ENCODE data around the gene RTKN.
"Not testable (repeated sequence)": the region's sequence is repeated elsewhere in the genome, so short reads cannot be mapped to it uniquely, and the experiment has no call there.

RTKN gene

DNA sequence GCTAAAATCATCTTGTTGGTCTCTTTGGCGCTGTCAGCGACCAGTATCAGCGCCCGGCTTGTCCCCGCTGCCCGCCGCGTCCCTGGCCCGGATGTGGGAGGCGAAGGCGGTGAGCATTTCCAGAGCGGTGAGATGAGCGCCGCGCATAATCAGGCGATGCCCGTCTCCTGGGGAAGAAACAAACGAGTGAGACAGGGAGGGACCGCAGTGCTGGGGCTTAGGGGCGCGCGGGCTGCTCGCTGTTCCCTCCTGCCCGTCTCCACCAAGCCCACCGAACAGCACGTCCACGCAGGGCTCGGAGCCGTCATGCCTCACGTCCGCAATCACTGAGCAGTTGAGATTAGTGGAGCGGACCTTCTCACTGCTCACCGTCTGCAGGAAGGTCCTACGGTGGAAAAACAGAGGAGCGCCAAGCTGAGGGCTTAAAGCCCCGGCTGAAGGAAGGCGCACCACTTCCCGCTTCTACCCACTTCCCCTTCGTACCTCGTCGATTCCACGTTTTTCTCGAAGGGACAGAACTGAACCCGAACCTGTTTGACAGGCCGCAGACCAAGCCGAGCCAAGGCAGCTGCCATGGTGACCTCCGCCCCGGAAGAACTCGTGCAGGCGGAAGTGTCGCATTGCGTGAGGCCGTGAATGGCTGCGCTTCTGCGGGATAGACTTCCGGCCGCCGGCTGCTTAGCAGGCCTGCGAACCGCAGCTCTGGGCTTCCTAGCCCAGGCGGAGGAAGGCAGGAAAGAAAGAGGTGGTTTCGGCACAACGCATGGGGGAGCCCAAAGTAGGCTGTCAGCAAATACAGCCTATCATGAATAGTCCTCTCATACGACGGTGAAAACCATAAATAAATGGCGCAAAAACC lies 30.6 kb upstream of the RTKN start, which contains the start of gene MRPL53:
Gene MRPL53, minus strand, starts transcription at position 595 of the 859 bp plus-strand sequence. Its CDS starts 20 bp downstream, at position 575.
- in situ Hi-C loops (cut with MboI; ENCODE audit: low sequenced_read_pairs): no loop called here
- DNase-seq (ENCODE audit: low spot score in 2 of 2): peak; percentile 89 to 96
- Histone ChIP-seq H3K4me1 (peaks cover 9% of the 10 kb centered on the region; the same call in 1 of the 2 replicates), H3K27me3 (ENCODE audit: low read depth) (no peaks in the 10 kb centered on the region), H3K36me3 (replicated peaks) (peaks cover 19% of the 10 kb centered on the region), H3K4me3 (peak within 1 kb of the TSS; percentile 61), H3K9me3 (no peaks in the 10 kb centered on the region)

DNA sequence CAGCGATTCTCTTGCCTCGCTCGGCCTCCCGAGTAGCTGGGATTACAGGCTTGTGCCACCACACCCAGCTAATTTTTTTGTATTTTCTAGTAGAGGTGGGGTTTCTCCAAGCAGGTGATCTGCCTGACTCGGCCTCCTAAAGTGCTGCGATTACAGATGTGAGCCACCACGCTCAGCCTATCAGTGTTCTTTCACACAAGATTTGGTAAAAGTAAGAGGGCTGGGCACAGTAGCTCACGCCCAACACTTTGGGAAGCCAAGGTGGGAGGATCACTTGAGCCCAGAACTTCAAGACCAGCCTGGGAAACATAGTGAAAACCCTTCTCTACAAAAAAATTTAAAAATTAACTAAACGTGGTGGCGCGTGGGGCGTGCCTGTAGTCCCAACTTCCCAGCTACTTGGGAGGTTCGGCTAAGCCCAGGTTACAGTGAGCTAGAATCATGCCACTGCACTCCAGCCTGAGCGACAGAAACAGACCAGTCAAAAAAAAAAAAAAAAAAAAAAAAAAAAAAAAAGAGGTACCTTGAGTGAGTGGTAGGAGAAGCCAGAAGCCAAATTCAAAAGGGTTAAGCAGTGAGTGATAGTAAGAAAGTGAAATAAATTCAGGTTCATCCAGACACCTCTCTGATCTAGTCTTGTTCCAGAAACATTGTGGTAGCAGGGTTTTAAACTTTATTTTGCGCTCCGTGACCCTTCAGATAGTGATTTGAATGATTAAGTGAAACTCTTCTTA lies 29.8 kb upstream of the RTKN start:
- Histone ChIP-seq H3K4me3 (peak overlapping the region; percentile 61), H3K27me3 (ENCODE audit: low read depth) (no peaks in the 10 kb centered on the region), H3K4me1 (peaks cover 9% of the 10 kb centered on the region; the same call in 1 of the 2 replicates), H3K9me3 (no peaks in the 10 kb centered on the region), H3K36me3 (replicated peaks) (peaks cover 17% of the 10 kb centered on the region)
- DNase-seq (ENCODE audit: low spot score in 2 of 2): no peak
- in situ Hi-C loops (cut with MboI; ENCODE audit: low sequenced_read_pairs): no loop called here

DNA sequence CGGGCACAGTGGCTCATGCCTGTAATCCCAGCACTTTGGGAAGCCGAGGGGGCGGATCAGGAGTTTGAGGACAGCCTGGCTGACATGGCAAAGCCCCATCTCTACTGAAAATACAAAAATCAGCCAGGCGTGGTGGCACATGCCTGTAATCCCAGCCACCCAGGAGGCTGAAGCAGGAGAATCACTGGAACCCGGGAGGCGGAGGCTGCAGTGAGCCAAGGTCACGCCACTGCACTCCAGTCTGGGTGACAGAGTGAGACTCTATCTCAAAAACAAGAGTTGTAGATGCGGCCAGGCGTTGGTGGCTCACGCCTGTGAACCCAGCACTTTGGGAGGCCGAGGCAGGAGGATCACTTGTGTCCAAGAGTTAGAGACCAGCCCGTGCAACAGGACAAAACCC lies 29.0 kb upstream of the RTKN start:
- H3K27me3 ChIP-seq (ENCODE audit: low read depth); in situ Hi-C loops (cut with MboI; ENCODE audit: low sequenced_read_pairs); H3K4me3 ChIP-seq; H3K4me1 ChIP-seq; H3K9me3 ChIP-seq; DNase-seq (ENCODE audit: low spot score in 2 of 2): not testable (repeated sequence)
- H3K36me3 ChIP-seq (replicated peaks): peaks cover 17% of the 10 kb centered on the region

DNA sequence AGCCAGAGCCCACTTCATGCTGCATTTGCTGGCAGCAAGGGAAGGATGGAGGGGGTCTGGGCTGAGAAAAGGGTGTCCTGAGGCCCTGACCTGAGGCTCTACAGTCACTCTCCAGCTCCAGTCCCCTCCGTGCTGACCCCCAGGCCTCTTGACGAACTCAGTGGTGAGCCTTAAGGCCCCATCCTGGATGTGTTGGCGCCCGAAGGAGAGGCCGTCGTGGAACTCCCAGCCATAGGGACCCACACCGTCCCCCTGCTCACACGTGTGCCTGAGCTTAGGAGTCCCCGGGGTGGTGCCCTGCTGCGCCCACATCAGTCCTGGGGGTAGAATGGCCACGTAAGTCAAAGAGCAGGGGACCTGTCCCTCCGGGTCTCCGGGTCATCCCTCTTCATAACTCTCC lies 22.7 kb upstream of the RTKN start:
- H3K27me3 ChIP-seq (ENCODE audit: low read depth): no peaks in the 10 kb centered on the region
- in situ Hi-C loops (cut with MboI; ENCODE audit: low sequenced_read_pairs): no loop called here
- peaks cover 3% of the 10 kb centered on the region; the same call in 1 of the 2 replicates for H3K4me1 ChIP-seq
- peaks cover 25% of the 10 kb centered on the region for H3K36me3 ChIP-seq (replicated peaks)
- no peaks in the 10 kb centered on the region for H3K9me3 ChIP-seq
- peak overlapping the region; percentile 75 for H3K4me3 ChIP-seq
- DNase-seq (ENCODE audit: low spot score in 2 of 2): peak in 1 of 2 experiments; percentile 29

DNA sequence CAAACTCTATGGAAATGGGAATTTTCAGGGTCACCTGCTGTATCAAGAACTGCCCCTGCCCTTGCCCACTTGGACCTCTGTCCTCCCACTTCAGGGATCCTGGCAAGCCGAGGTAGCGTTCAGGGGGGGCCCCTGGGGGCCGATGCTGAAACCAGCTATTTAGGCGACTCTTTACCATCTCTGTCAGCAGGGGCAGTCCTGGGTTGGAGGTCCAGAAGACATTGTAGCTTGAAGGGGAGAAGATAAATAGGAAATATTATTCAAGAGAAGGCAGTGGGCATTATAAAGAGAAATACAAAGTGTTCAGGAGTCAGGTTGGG lies 21.0 kb upstream of the RTKN start:
- peaks cover 25% of the 10 kb centered on the region for H3K36me3 ChIP-seq (replicated peaks)
- no peaks in the 10 kb centered on the region for H3K9me3 ChIP-seq
- no peaks in the 10 kb centered on the region for H3K27me3 ChIP-seq (ENCODE audit: low read depth)
- H3K4me3 ChIP-seq: no peak overlapping the region; the same call in 1 of the 2 replicates
- DNase-seq (ENCODE audit: low spot score in 2 of 2): no peak
- H3K4me1 ChIP-seq: peaks cover 4% of the 10 kb centered on the region; the same call in 1 of the 2 replicates
- in situ Hi-C loops (cut with MboI; ENCODE audit: low sequenced_read_pairs): no loop called here

DNA sequence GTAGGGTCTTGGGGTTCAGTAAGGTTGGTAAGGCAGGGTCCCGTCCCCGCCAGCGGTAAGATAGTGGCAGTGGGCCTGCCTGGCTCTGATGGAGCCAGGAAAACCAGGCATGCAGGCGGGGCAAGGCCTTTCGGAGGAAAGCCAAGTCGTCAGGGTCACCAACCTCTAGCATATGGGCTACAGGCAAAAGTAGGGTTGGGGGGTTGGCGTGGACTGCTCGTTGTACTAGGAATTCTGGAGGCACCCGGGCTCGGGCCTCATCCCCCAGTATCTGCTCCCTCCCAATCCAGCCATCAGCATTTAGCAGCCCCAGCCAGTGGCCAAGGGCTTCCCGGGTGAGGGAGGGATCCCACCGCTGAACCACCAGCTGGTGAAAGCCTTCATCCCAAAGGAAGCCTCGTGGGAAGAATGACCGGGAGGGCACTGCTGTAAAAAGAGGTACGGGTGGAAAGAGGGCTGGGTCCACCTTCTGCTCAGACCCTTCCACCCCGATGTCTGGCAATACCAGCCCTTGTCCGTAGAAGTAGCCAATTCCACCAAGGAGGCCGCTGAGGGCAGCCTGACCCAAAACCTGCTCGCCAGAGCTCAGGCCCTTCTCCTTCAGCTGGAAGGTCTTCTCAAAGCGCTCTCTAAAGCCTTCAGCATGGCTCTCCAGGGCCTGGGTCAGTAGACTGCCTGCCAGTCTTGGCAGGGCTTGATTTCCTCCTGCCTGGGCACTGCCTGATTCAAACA lies 20.5 kb upstream of the RTKN start:
- H3K9me3 ChIP-seq: no peaks in the 10 kb centered on the region
- H3K4me3 ChIP-seq: no peak overlapping the region
- peaks cover 4% of the 10 kb centered on the region; the same call in 1 of the 2 replicates for H3K4me1 ChIP-seq
- peaks cover 25% of the 10 kb centered on the region for H3K36me3 ChIP-seq (replicated peaks)
- in situ Hi-C loops (cut with MboI; ENCODE audit: low sequenced_read_pairs): no loop called here
- DNase-seq (ENCODE audit: low spot score in 2 of 2): no peak
- H3K27me3 ChIP-seq (ENCODE audit: low read depth): no peaks in the 10 kb centered on the region

DNA sequence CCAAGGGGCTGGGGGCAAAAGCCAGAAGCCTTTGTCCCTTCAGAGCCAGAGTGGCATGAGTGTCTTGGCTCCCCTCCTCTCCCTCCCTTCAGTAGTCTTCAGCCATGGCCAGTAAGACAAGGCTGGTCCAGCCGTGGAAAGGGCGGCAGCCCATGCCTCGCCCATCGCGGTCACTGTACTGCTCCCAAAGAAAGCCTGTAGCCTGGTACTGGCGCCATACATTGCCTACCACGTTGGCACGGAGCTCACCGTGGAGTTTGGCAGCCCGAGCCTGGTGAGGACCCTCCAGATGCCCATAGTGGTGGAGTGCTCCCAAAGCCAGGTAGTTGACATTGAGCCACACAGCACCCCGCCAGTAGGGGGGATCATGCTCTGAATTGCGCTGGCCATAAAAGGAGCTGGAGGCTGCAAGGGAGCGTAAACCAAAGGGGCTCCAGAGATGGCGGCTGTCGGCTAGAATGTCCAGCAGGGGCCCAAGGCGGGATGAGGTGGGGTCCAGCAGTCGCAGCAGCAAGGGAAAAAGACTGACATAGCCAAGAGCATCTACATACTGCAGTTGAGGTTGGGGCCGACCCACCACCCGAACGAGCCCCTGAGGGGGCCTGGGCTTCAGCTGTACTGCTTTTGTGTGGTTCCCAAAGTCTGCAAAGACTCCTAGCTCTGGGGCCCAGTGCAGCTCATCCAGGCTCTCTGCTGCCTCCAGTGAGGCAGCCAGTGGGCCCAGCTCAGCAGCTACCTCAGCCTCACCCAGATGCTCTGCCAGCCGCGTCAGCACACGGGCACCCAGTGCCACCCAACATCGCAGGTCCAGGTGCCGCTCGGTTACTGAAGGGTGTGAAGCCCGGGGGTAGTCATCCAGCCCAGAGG lies 19.7 kb upstream of the RTKN start:
- Histone ChIP-seq H3K9me3 (no peaks in the 10 kb centered on the region), H3K36me3 (replicated peaks) (peaks cover 25% of the 10 kb centered on the region), H3K4me1 (peaks cover 11% of the 10 kb centered on the region), H3K4me3 (no peak overlapping the region), H3K27me3 (ENCODE audit: low read depth) (no peaks in the 10 kb centered on the region)
- DNase-seq (ENCODE audit: low spot score in 2 of 2): peak in 1 of 2 experiments; percentile 41
- in situ Hi-C loops (cut with MboI; ENCODE audit: low sequenced_read_pairs): no loop called here

DNA sequence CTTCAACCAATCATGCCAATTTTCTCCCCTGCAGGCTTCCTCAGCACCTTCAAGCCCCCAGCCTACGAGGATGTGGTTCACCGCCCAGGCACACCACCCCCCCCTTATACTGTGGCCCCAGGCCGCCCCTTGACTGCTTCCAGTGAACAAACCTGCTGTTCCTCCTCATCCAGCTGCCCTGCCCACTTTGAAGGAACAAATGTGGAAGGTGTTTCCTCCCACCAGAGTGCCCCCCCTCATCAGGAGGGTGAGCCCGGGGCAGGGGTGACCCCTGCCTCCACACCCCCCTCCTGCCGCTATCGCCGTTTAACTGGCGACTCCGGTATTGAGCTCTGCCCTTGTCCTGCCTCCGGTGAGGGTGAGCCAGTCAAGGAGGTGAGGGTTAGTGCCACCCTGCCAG lies 18.4 kb upstream of the RTKN start:
- Histone ChIP-seq H3K36me3 (replicated peaks) (peaks cover 25% of the 10 kb centered on the region), H3K4me1 (peaks cover 16% of the 10 kb centered on the region)
- H3K27me3 ChIP-seq (ENCODE audit: low read depth); DNase-seq (ENCODE audit: low spot score in 2 of 2); in situ Hi-C loops (cut with MboI; ENCODE audit: low sequenced_read_pairs); H3K9me3 ChIP-seq; H3K4me3 ChIP-seq: not testable (repeated sequence)

DNA sequence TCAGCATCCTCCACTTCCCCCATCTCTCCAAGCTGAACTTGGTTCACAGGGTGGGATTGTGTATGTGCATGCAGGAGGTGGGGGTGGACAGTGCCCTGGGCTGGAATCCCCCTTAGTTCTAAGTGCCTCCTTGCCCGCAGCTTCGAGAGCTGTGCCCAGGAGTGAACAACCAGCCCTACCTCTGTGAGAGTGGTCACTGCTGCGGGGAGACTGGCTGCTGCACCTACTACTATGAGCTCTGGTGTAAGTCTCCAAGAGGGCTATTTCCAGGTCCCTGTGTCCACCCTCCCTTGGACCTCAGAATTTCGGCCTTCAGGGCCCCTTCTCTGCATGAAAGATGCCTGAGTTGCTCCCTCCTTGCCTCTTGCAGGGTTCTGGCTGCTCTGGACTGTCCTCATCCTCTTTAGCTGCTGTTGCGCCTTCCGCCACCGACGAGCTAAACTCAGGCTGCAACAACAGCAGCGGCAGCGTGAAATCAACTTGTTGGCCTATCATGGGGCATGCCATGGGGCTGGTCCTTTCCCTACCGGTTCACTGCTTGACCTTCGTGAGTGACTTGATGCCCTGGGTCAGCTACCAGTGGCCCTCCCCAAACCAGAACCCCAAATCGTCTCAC lies 17.9 kb upstream of the RTKN start:
- not testable (repeated sequence) for H3K9me3 ChIP-seq; H3K4me3 ChIP-seq; DNase-seq (ENCODE audit: low spot score in 2 of 2); H3K27me3 ChIP-seq (ENCODE audit: low read depth)
- Histone ChIP-seq H3K4me1 (peaks cover 16% of the 10 kb centered on the region), H3K36me3 (replicated peaks) (peaks cover 25% of the 10 kb centered on the region)
- in situ Hi-C loops (cut with MboI; ENCODE audit: low sequenced_read_pairs): loop anchor here (10.0 kb wide), 1 partner anchor 725 kb away; the partner anchor contains the start of gene TPRKB

DNA sequence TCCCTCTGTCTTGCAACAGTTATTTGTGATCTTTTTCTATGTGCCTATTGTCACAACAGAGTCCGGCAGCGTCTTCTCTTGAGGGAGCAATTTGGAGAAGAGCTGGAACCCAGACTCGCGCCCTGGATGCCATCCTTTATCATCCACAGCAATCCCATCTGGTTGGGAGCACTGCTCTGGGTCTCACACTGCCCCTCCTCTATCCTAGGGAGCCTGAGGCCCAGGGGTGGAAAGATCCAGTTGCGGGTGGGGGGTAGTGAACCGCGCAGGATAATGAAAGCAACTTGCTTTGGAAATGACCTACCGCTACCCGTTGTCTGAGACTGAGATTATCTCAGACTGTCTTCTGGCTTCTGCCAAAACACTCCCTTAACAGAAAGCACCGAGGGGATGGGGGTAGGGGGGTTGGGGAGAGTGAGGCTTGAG lies 17.2 kb upstream of the RTKN start:
- H3K4me1 ChIP-seq: peaks cover 16% of the 10 kb centered on the region
- H3K4me3 ChIP-seq: peak overlapping the region; percentile 71
- H3K9me3 ChIP-seq: no peaks in the 10 kb centered on the region
- in situ Hi-C loops (cut with MboI; ENCODE audit: low sequenced_read_pairs): loop anchor here (10.0 kb wide), 1 partner anchor 724 kb away; the partner anchor contains the start of gene TPRKB
- DNase-seq (ENCODE audit: low spot score in 2 of 2): peak in 1 of 2 experiments; percentile 31
- H3K36me3 ChIP-seq (replicated peaks): peaks cover 25% of the 10 kb centered on the region
- no peaks in the 10 kb centered on the region for H3K27me3 ChIP-seq (ENCODE audit: low read depth)

DNA sequence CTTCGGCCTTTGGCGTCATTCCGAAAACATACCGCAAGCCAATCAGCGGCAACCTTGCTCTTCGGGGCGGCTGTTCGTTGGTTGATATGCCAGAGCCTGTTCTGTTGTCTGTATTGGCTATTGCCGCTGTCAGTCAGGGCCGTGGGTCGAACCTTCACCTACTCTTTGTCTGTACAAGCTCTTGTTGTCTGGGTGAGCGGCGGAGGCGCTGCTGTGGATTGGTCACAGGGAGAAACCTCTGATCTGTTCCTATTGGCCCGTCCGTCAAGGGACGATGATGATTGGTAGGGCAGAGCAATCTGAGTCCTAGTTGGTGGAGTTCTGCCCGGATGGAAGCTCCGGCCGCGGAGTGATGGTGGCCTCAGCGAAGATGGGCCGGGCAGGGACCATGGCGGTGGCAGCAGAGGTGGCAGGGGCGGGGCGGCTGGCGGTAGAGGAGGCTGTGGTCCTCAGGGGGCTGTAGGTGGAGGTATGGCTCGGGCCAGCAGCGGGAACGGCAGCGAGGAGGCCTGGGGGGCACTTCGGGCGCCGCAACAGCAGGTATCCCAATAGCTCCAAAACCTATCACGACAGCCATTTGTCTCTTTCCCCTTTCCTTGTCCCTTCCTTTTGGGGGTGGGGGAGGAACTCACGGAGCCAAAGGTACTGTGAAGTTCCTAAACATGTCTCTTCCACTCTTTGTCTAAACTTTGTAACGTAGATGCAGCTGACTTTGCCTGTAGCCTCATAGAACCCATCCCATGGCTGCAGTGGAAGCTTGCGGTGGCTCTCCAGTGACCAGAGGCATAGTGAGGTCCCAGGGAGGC lies 16.6 kb upstream of the RTKN start, which contains the start of gene WBP1:
Gene WBP1, plus strand, starts transcription at position 307 of the 806 bp plus-strand sequence. Its CDS starts 165 bp downstream, at position 472.
- Histone ChIP-seq H3K9me3 (no peaks in the 10 kb centered on the region), H3K4me1 (peaks cover 16% of the 10 kb centered on the region), H3K36me3 (replicated peaks) (peaks cover 25% of the 10 kb centered on the region), H3K4me3 (peak within 1 kb of the TSS; percentile 71), H3K27me3 (ENCODE audit: low read depth) (no peaks in the 10 kb centered on the region)
- in situ Hi-C loops (cut with MboI; ENCODE audit: low sequenced_read_pairs): loop anchor here (10.0 kb wide), 1 partner anchor 724 kb away; the partner anchor contains the start of gene TPRKB
- DNase-seq (ENCODE audit: low spot score in 2 of 2): peak; percentile 99 to 100
